ENCODE data around the gene ANGPTL1. TPM values are rescaled to one million over a fixed set of nuclear protein-coding genes. Genes with fewer than 3 reads are reported as not detected.

Gene ANGPTL1
- total and polyA plus RNA-seq, 2 of the 13 experiments (the other 11 are each of a cell fraction or from before 2014, with no cell fraction given): 2.9 to 9.3 TPM

DNA sequence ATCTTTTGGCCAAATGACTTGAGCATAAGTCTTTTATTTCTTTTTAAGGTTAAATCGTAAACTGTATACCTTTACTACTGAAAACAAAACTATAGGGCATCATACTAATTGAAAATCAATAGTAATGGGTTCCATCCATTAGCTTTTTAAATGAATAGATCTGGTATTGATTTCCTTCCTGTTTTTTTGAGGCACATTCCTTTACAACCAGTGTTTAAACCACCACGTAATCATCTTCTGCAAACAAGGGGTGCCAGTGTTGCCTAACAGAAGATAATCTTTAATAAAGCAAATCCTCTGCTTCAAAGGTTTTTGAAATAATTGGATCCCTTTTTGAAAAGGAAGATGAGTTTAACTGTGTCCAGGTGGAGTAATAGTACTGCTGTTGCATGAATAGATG lies 48.7 kb upstream of the ANGPTL1 start (continued):
- TF ChIP-seq, protein P1, sequence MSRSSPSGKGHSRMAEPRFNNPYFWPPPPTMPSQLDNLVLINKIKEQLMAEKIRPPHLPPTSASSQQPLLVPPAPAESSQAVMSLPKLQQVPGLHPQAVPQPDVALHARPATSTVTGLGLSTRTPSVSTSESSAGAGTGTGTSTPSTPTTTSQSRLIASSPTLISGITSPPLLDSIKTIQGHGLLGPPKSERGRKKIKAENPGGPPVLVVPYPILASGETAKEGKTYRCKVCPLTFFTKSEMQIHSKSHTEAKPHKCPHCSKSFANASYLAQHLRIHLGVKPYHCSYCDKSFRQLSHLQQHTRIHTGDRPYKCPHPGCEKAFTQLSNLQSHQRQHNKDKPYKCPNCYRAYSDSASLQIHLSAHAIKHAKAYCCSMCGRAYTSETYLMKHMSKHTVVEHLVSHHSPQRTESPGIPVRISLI (CRISPR knock-in tag; IDR thresholded peaks at IDR 0.05; ENCODE audit: borderline replicate concordance): peak; percentile 85
- TF ChIP-seq, protein P2, sequence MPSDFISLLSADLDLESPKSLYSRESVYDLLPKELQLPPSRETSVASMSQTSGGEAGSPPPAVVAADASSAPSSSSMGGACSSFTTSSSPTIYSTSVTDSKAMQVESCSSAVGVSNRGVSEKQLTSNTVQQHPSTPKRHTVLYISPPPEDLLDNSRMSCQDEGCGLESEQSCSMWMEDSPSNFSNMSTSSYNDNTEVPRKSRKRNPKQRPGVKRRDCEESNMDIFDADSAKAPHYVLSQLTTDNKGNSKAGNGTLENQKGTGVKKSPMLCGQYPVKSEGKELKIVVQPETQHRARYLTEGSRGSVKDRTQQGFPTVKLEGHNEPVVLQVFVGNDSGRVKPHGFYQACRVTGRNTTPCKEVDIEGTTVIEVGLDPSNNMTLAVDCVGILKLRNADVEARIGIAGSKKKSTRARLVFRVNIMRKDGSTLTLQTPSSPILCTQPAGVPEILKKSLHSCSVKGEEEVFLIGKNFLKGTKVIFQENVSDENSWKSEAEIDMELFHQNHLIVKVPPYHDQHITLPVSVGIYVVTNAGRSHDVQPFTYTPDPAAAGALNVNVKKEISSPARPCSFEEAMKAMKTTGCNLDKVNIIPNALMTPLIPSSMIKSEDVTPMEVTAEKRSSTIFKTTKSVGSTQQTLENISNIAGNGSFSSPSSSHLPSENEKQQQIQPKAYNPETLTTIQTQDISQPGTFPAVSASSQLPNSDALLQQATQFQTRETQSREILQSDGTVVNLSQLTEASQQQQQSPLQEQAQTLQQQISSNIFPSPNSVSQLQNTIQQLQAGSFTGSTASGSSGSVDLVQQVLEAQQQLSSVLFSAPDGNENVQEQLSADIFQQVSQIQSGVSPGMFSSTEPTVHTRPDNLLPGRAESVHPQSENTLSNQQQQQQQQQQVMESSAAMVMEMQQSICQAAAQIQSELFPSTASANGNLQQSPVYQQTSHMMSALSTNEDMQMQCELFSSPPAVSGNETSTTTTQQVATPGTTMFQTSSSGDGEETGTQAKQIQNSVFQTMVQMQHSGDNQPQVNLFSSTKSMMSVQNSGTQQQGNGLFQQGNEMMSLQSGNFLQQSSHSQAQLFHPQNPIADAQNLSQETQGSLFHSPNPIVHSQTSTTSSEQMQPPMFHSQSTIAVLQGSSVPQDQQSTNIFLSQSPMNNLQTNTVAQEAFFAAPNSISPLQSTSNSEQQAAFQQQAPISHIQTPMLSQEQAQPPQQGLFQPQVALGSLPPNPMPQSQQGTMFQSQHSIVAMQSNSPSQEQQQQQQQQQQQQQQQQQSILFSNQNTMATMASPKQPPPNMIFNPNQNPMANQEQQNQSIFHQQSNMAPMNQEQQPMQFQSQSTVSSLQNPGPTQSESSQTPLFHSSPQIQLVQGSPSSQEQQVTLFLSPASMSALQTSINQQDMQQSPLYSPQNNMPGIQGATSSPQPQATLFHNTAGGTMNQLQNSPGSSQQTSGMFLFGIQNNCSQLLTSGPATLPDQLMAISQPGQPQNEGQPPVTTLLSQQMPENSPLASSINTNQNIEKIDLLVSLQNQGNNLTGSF (CRISPR knock-in tag; IDR thresholded peaks at IDR 0.05): no peak
- TF ChIP-seq JDP2 (CRISPR knock-in tag; IDR thresholded peaks at IDR 0.05; ENCODE audit: borderline replicate concordance) (no peak), ZNF709 (CRISPR knock-in tag; IDR thresholded peaks at IDR 0.05) (no peak), MBD4 (IDR thresholded peaks at IDR 0.05; ENCODE audit: borderline replicate concordance, low read length) (no peak), ELF4 (CRISPR knock-in tag; IDR thresholded peaks at IDR 0.05; ENCODE audit: borderline replicate concordance) (no peak), HOXA5 (CRISPR knock-in tag; IDR thresholded peaks at IDR 0.05) (no peak), ZNF564 (CRISPR knock-in tag; IDR thresholded peaks at IDR 0.05) (no peak), KDM2A (CRISPR knock-in tag; IDR thresholded peaks at IDR 0.05; ENCODE audit: borderline replicate concordance, low read depth) (no peak), MEF2D (CRISPR knock-in tag; IDR thresholded peaks at IDR 0.05) (no peak), IRF2 (CRISPR knock-in tag; IDR thresholded peaks at IDR 0.05) (0 out of 2 replicates have a peak, but pooled peaks have one; percentile 14), TRIM24 (CRISPR knock-in tag; IDR thresholded peaks at IDR 0.05) (no peak), ZNF350 (CRISPR knock-in tag; IDR thresholded peaks at IDR 0.05; ENCODE audit: borderline replicate concordance, low read depth) (no peak), ZNF326 (CRISPR knock-in tag; IDR thresholded peaks at IDR 0.05; ENCODE audit: borderline replicate concordance) (no peak), JUND (CRISPR knock-in tag; IDR thresholded peaks at IDR 0.05) (no peak), SIX1 (CRISPR knock-in tag; IDR thresholded peaks at IDR 0.05; ENCODE audit: borderline replicate concordance) (peak; percentile 68; the same call in 1 of the 2 replicates), SRSF9 (IDR thresholded peaks at IDR 0.05; ENCODE audit: borderline replicate concordance, insufficient read depth, low read depth, low read length, poor library complexity, severe bottlenecking) (no peak)
- TF ChIP-seq, protein P3, sequence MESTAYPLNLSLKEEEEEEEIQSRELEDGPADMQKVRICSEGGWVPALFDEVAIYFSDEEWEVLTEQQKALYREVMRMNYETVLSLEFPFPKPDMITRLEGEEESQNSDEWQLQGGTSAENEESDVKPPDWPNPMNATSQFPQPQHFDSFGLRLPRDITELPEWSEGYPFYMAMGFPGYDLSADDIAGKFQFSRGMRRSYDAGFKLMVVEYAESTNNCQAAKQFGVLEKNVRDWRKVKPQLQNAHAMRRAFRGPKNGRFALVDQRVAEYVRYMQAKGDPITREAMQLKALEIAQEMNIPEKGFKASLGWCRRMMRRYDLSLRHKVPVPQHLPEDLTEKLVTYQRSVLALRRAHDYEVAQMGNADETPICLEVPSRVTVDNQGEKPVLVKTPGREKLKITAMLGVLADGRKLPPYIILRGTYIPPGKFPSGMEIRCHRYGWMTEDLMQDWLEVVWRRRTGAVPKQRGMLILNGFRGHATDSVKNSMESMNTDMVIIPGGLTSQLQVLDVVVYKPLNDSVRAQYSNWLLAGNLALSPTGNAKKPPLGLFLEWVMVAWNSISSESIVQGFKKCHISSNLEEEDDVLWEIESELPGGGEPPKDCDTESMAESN (CRISPR knock-in tag; conservative IDR thresholded peaks at IDR 0.05): no peak
- TF ChIP-seq, protein P4, sequence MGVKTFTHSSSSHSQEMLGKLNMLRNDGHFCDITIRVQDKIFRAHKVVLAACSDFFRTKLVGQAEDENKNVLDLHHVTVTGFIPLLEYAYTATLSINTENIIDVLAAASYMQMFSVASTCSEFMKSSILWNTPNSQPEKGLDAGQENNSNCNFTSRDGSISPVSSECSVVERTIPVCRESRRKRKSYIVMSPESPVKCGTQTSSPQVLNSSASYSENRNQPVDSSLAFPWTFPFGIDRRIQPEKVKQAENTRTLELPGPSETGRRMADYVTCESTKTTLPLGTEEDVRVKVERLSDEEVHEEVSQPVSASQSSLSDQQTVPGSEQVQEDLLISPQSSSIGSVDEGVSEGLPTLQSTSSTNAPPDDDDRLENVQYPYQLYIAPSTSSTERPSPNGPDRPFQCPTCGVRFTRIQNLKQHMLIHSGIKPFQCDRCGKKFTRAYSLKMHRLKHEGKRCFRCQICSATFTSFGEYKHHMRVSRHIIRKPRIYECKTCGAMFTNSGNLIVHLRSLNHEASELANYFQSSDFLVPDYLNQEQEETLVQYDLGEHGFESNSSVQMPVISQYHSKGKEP (CRISPR knock-in tag; IDR thresholded peaks at IDR 0.05): no peak
